Astrocyte (in vitro differentiated cells and primary cell): Measurements from ENCODE around the gene SIRPG. TPM values are rescaled to one million over a fixed set of nuclear protein-coding genes. Genes with fewer than 3 reads are reported as not detected.

Experiments
- DNase-seq: peaks from one replicate; pipeline ENCODE4 v3.0.0-alpha.2; 2010; ENCODE audit warnings: low read depth
- FAIRE-seq: peaks from 2 replicates; lab custom pipeline; 2011; peaks lifted over from hg19 to GRCh38; lab: Jason Lieb, UNC
- H2AFZ ChIP-seq: 2 replicates; pipeline ENCODE4 v1.6.0; 2012; ENCODE audit warnings: low read depth, low read length, inconsistent platforms
- H3K27ac ChIP-seq: 2 replicates; pipeline ENCODE4 v1.5.1; 2011; ENCODE audit warnings: low read depth, low read length, inconsistent platforms
- H3K27me3 ChIP-seq: 2 replicates; pipeline ENCODE4 v1.6.0; 2011; ENCODE audit warnings: low read length, inconsistent platforms; ENCODE audit not compliant: insufficient read depth
- H3K36me3 ChIP-seq: 2 replicates; pipeline ENCODE4 v1.5.1; 2011; ENCODE audit warnings: low read length, inconsistent platforms; ENCODE audit not compliant: insufficient read depth
- H3K4me1 ChIP-seq: 2 replicates; pipeline ENCODE4 v1.5.1; 2011; ENCODE audit warnings: low read length, inconsistent platforms; ENCODE audit not compliant: insufficient read depth
- H3K4me2 ChIP-seq: 2 replicates; pipeline ENCODE4 v1.6.0; 2012; ENCODE audit warnings: low read length, inconsistent platforms
- H3K4me3 ChIP-seq: 2 replicates; pipeline ENCODE4 v1.5.1; 2011; ENCODE audit warnings: low read depth, mild to moderate bottlenecking, low read length, inconsistent platforms; ENCODE audit not compliant: insufficient read depth
- H3K79me2 ChIP-seq: 2 replicates; pipeline ENCODE4 v1.6.0; 2012; ENCODE audit warnings: mild to moderate bottlenecking, low read length, inconsistent platforms; ENCODE audit not compliant: insufficient read depth
- H3K9ac ChIP-seq: 2 replicates; pipeline ENCODE4 v1.6.0; 2012; ENCODE audit warnings: mild to moderate bottlenecking, low read length, inconsistent platforms
- H3K9me3 ChIP-seq: 2 replicates; pipeline ENCODE4 v1.5.1; 2012; ENCODE audit warnings: low read depth, mild to moderate bottlenecking, low read length, inconsistent platforms; ENCODE audit not compliant: insufficient read depth
- H4K20me1 ChIP-seq: 2 replicates; pipeline ENCODE4 v1.6.0; 2012; ENCODE audit warnings: low read length, inconsistent platforms; ENCODE audit not compliant: insufficient read depth
- H3K27ac Mint-ChIP-seq: one replicate; pipeline ENCODE4 v1.8.0; 2021; ENCODE audit warnings: mild to moderate bottlenecking, mixed read lengths; ENCODE audit not compliant: unreplicated experiment
- H3K27me3 Mint-ChIP-seq: one replicate; pipeline ENCODE4 v1.8.0; 2021; ENCODE audit warnings: low read depth, mixed read lengths; ENCODE audit not compliant: unreplicated experiment
- H3K36me3 Mint-ChIP-seq: one replicate; pipeline ENCODE4 v1.8.0; 2021; ENCODE audit warnings: low read depth, mixed read lengths; ENCODE audit not compliant: unreplicated experiment
- H3K4me1 Mint-ChIP-seq: one replicate; pipeline ENCODE4 v1.8.0; 2021; ENCODE audit warnings: low read depth, mixed read lengths; ENCODE audit not compliant: unreplicated experiment
- H3K4me3 Mint-ChIP-seq: one replicate; pipeline ENCODE4 v1.8.0; 2021; ENCODE audit warnings: mild to moderate bottlenecking, moderate library complexity, mixed read lengths; ENCODE audit not compliant: unreplicated experiment
- H3K9me3 Mint-ChIP-seq: one replicate; pipeline ENCODE4 v1.8.0; 2021; ENCODE audit warnings: mild to moderate bottlenecking, mixed read lengths; ENCODE audit not compliant: unreplicated experiment
- EZH2 ChIP-seq: IDR thresholded peaks from 2 replicates; pipeline ENCODE4 v1.6.1; 2012; ENCODE audit warnings: mild to moderate bottlenecking, low read length, inconsistent platforms; ENCODE audit not compliant: insufficient read depth
- total RNA-seq: library from RNA; stranded (reverse); gene quantifications from 2 replicates; pipeline ENCODE4 v1.2.1, GENCODE V29; 2021
- TF ChIP-seq, protein P1 (sequence below): IDR thresholded peaks from 2 replicates; pipeline ENCODE4 v1.5.1; 2011; ENCODE audit warnings: low read depth, mild to moderate bottlenecking, inconsistent platforms, low read length, moderate library complexity; ENCODE audit not compliant: insufficient read depth

Gene SIRPG
- total RNA-seq, 1 donor from 2014 or later: not detected

DNA sequence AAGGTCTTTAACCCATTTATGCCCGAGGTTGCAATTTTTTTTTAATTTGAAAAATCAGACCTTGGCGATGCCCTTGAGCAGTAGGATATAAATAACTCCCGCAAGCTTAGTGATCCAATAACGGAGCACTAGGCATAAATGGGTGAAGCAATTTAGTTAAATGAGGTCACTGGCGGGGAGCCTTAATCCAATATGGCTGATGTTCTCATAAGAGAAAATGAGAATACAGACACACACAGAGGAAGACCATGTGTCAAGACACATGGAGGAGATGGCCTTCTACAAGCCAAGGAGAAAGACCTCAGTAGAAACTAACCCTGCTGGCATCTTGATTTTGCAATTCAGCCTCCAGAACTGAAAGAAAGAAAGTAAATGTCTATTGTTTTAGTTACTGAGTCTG is 735 bp downstream of the SIRPG start:
- Mint-ChIP-seq H3K9me3 (no peaks in the 10 kb centered on the region), H3K4me1 (no peaks in the 10 kb centered on the region), H3K27ac (no peak overlapping the region), H3K36me3 (no peaks in the 10 kb centered on the region), H3K27me3 (peaks cover 2% of the 10 kb centered on the region), H3K4me3 (no peak overlapping the region)
- H3K4me1 ChIP-seq: no peaks in the 10 kb centered on the region
- DNase-seq: no peak
- no peak overlapping the region for H3K4me3 ChIP-seq
- H3K27me3 ChIP-seq: peaks cover 4% of the 10 kb centered on the region
- no peak overlapping the region for H3K9ac ChIP-seq
- no peak overlapping the region for H3K4me2 ChIP-seq
- H3K36me3 ChIP-seq: no peaks in the 10 kb centered on the region
- no peak for TF ChIP-seq EZH2
- TF ChIP-seq, protein P1, sequence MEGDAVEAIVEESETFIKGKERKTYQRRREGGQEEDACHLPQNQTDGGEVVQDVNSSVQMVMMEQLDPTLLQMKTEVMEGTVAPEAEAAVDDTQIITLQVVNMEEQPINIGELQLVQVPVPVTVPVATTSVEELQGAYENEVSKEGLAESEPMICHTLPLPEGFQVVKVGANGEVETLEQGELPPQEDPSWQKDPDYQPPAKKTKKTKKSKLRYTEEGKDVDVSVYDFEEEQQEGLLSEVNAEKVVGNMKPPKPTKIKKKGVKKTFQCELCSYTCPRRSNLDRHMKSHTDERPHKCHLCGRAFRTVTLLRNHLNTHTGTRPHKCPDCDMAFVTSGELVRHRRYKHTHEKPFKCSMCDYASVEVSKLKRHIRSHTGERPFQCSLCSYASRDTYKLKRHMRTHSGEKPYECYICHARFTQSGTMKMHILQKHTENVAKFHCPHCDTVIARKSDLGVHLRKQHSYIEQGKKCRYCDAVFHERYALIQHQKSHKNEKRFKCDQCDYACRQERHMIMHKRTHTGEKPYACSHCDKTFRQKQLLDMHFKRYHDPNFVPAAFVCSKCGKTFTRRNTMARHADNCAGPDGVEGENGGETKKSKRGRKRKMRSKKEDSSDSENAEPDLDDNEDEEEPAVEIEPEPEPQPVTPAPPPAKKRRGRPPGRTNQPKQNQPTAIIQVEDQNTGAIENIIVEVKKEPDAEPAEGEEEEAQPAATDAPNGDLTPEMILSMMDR: no peak
- H3K27ac ChIP-seq: no peak overlapping the region
- H2AFZ ChIP-seq: no peak overlapping the region
- H3K9me3 ChIP-seq: no peaks in the 10 kb centered on the region
- no peaks in the 10 kb centered on the region for H4K20me1 ChIP-seq
- FAIRE-seq: no peak
- no peaks in the 10 kb centered on the region for H3K79me2 ChIP-seq

DNA sequence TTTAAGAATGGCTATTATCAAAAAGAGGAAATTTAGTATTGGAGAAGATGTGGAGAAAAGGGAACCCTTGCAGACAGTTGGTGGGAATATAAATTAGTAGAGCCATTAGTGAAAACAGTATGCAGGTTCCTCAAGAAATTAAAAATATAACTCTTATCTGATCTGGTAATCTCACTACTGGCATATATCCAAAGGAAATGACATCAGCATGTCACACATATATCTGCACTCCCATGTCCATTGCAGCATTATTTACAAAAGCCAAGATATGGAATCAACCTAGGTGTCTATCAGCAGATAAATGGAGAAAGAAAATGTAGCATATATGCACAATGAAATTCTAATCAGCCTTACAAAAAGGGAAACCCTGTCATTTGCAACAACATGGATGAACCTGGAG is 2.6 kb downstream of the SIRPG start:
- H3K4me3 ChIP-seq: no peak overlapping the region
- H3K36me3 Mint-ChIP-seq: no peaks in the 10 kb centered on the region

DNA sequence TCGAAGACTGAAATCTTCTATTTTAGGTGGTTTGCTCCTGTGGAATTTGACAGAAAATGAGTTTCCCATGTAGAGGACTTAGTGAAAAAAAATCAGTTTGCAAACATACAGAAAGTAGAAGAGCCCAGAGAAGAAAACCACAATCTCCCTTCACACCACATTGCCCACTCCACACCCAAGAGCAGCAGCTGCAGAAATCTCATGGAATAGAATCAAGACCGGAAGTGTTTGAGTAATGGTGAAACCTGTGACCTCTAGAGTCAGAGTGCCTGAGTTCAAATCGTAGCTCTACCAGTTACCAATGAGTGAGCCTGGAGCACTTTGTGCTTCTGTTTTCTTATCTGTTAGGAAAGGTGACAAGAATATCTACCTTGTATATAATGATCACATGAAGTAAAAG is 4.6 kb downstream of the SIRPG start:
- Histone ChIP-seq H3K9me3 (no peaks in the 10 kb centered on the region), H3K4me1 (no peaks in the 10 kb centered on the region), H3K9ac (no peak overlapping the region), H3K27me3 (peaks cover 2% of the 10 kb centered on the region), H3K4me2 (no peak overlapping the region), H3K36me3 (no peaks in the 10 kb centered on the region), H3K27ac (no peak overlapping the region), H3K79me2 (no peaks in the 10 kb centered on the region), H4K20me1 (no peaks in the 10 kb centered on the region), H3K4me3 (no peak overlapping the region), H2AFZ (no peak overlapping the region)
- Mint-ChIP-seq H3K36me3 (no peaks in the 10 kb centered on the region), H3K4me3 (no peak overlapping the region), H3K27ac (no peak overlapping the region), H3K4me1 (peaks cover 2% of the 10 kb centered on the region), H3K27me3 (peaks cover 5% of the 10 kb centered on the region), H3K9me3 (peaks cover 3% of the 10 kb centered on the region)
- DNase-seq: no peak
- TF ChIP-seq, protein P1: no peak
- no peak for FAIRE-seq

More for the DNA sequence above, 2.6 kb downstream of the SIRPG start:
- Mint-ChIP-seq H3K9me3 (peaks cover 3% of the 10 kb centered on the region), H3K27ac (no peak overlapping the region), H3K27me3 (peaks cover 3% of the 10 kb centered on the region), H3K4me1 (no peaks in the 10 kb centered on the region), H3K4me3 (no peak overlapping the region)
- no peak for TF ChIP-seq EZH2
- TF ChIP-seq, protein P1: no peak
- Histone ChIP-seq H3K9me3 (no peaks in the 10 kb centered on the region), H3K79me2 (no peaks in the 10 kb centered on the region), H3K36me3 (no peaks in the 10 kb centered on the region), H3K9ac (no peak overlapping the region), H2AFZ (no peak overlapping the region), H3K4me1 (no peaks in the 10 kb centered on the region), H3K27ac (no peak overlapping the region), H3K4me2 (no peak overlapping the region), H4K20me1 (no peaks in the 10 kb centered on the region), H3K27me3 (peaks cover 4% of the 10 kb centered on the region)
- DNase-seq (no peak), FAIRE-seq (no peak)
